PC-9 (cell line): ENCODE measurements around the gene MAMDC4.

ENCODE experiments used
- CTCF ChIP-seq: fragments of 200-600 bp; sonication (generic); conservative IDR thresholded peaks from 2 replicates; pipeline ENCODE4 v1.6.1; 2017; ENCODE audit warnings: mixed run types, antibody characterized with exemption, mild to moderate bottlenecking, moderate library complexity
- EZH2 ChIP-seq: fragments of 200-600 bp; sonication (generic); IDR thresholded peaks from 2 replicates; pipeline ENCODE4 v1.8.0; 2017; ENCODE audit warnings: antibody characterized with exemption, low read depth

GRCh38 chr9:136898483-136899100 is 46.4 kb downstream of the MAMDC4 start:
- TF ChIP-seq EZH2 = no peak
- no peak for TF ChIP-seq CTCF
